K562 (cell line): Measurements from ENCODE around the gene KCNAB2. TPM values are rescaled to one million over a fixed set of nuclear protein-coding genes. Genes with fewer than 3 reads are reported as not detected.

Experiments
- CAMTA2 ChIP-seq: fragments of 250-450 bp; sonication (Bioruptor Pico); conservative IDR thresholded peaks from 2 replicates; pipeline ENCODE4 v1.5.1; 2022
- E2F4 ChIP-seq: sonication (generic); formaldehyde crosslinking; IDR thresholded peaks from 2 replicates; pipeline ENCODE4 v1.8.0; 2022; ENCODE audit warnings: mild to moderate bottlenecking, low read depth, missing genetic modification reagents
- ILF3 ChIP-seq: fragments of 450-650 bp; IDR thresholded peaks from 2 replicates; pipeline ENCODE4 v1.6.1; 2018; ENCODE audit warnings: antibody characterized with exemption, mild to moderate bottlenecking, moderate library complexity, borderline replicate concordance
- MNT ChIP-seq, 2 experiments: fragments of 450-650 bp; conservative IDR thresholded peaks; 2 replicates each; pipeline ENCODE4 v1.6.1; 2017; ENCODE audit warnings: mild to moderate bottlenecking in 2 of 2, moderate library complexity in 2 of 2
- SRSF9 ChIP-seq: fragments of 200-400 bp; formaldehyde crosslinking; IDR thresholded peaks from 2 replicates; pipeline ENCODE4 v1.6.1; 2017; ENCODE audit warnings: low read depth, low read length, borderline replicate concordance
- TEAD1 ChIP-seq, 2 experiments: fragments of 450-650 bp in 1 of 2; sonication (generic) in 1 of 2; formaldehyde crosslinking; IDR thresholded peaks; 2 replicates each; pipeline versions ENCODE4 v1.4.0 to v1.8.0; 2020 to 2022; ENCODE audit warnings: mild to moderate bottlenecking in 2 of 2, missing genetic modification reagents in 1 of 2
- TFAP4 ChIP-seq: sonication (generic); formaldehyde crosslinking; IDR thresholded peaks from 2 replicates; pipeline ENCODE4 v1.8.0; 2022; ENCODE audit warnings: missing genetic modification reagents, mild to moderate bottlenecking, moderate library complexity, borderline replicate concordance
- USF1 ChIP-seq: sonication (generic); formaldehyde crosslinking; IDR thresholded peaks from 2 replicates; pipeline ENCODE4 v1.9.0; 2022; ENCODE audit warnings: mild to moderate bottlenecking, missing genetic modification reagents
- ZBTB2 ChIP-seq: fragments of 450-650 bp; IDR thresholded peaks from 2 replicates; pipeline ENCODE4 v1.6.1; 2016; ENCODE audit warnings: antibody characterized with exemption
- ZNF12 ChIP-seq: sonication (generic); formaldehyde crosslinking; IDR thresholded peaks from 2 replicates; pipeline ENCODE4 v1.4.0; 2020; ENCODE audit warnings: mild to moderate bottlenecking, missing genetic modification reagents
- ZNF263 ChIP-seq: sonication (generic); formaldehyde crosslinking; IDR thresholded peaks from 2 replicates; pipeline ENCODE4 v1.8.0; 2022; ENCODE audit warnings: mild to moderate bottlenecking, missing genetic modification reagents, borderline replicate concordance
- ZNF41 ChIP-seq: fragments of 250-450 bp; sonication (Bioruptor Pico); conservative IDR thresholded peaks from 2 replicates; pipeline ENCODE4 v1.4.0; 2020; ENCODE audit warnings: mild to moderate bottlenecking
- ZNF77 ChIP-seq: fragments of 250-450 bp; sonication (Bioruptor Pico); IDR thresholded peaks from 2 replicates; pipeline ENCODE4 v1.5.0; 2020
- polyA plus RNA-seq, 8 experiments: library from polyadenylated mRNA; depleted of rRNA in 4 of 8; stranded (reverse) in 5 of 8; unstranded in 3 of 8; fragments of >200 nt; fragmentation: Nextera tagmentation in 2 of 8; fragmentation: Illumina TruSeq in 1 of 8; extraction: Ambion mirVana in 2 of 8; extraction: Trizol in 1 of 8; gene quantifications; 2 replicates each; pipeline versions ENCODE4 v1.2.1 to v1.2.3, GENCODE V29; 2011 to 2014; ENCODE audit warnings: inconsistent platforms in 1 of 8, missing spikeins in 1 of 8
- total RNA-seq, 7 experiments: library from RNA; depleted of rRNA in 6 of 7; stranded (reverse); fragments of >200 nt in 6 of 7; fragmentation: Illumina TruSeq in 2 of 7; extraction: Trizol in 2 of 7; gene quantifications; 2 replicates each; pipeline versions ENCODE4 v1.2.1 to v1.2.3, GENCODE V29; 2011 to 2021; ENCODE audit warnings: low replicate concordance in 1 of 7

KCNAB2 gene
- total and polyA plus RNA-seq, 9 of the 15 experiments (the other 6 are each of a cell fraction or from before 2014, with no cell fraction given): 1.8 to 15.8 (median 7.1) TPM

- TF ChIP-seq MNT (conservative IDR thresholded peaks at IDR 0.05): peak; percentile 76 to 78
- no peak for TF ChIP-seq CAMTA2 (CRISPR knock-in tag)
- TF ChIP-seq TFAP4: peak; percentile 22; the same call in 1 of the 2 replicates
- no peak for TF ChIP-seq SRSF9
- TF ChIP-seq E2F4: 0 out of 2 replicates have a peak, but pooled peaks have one; percentile 62
- no peak for TF ChIP-seq ZNF12 (CRISPR knock-in tag)
- TF ChIP-seq ILF3: no peak
- TF ChIP-seq ZBTB2: no peak
- TF ChIP-seq ZNF41 (CRISPR knock-in tag): no peak
- TF ChIP-seq ZNF77 (CRISPR knock-in tag): no peak
- peak; percentile 62 for TF ChIP-seq USF1
- TF ChIP-seq TEAD1 (CRISPR knock-in tag; IDR thresholded peaks at IDR 0.05): 0 out of 4 replicates have a peak, but pooled peaks of 1 of the 2 experiments have one; percentile 37
- TF ChIP-seq ZNF263 (CRISPR knock-in tag): peak; percentile 90
Observed at GRCh38 chr1:6148497-6149241, 103.0 kb downstream of the KCNAB2 start (continued).
